Effector memory CD8-positive, alpha-beta T cell (primary cell): ENCODE data around the gene RAPGEF1.

Experiments used
- ATAC-seq: fragments of 150-1000 bp; cut with Tn5 transposase; replicated peaks from 2 replicates; pipeline ENCODE4 v1.10.0; 2021; ENCODE audit warnings: mild to moderate bottlenecking, moderate library complexity
- DNase-seq, 3 experiments: peaks; one replicate each; pipeline ENCODE4 v3.0.0; 2021
- H3K27ac Mint-ChIP-seq, 2 donors: one replicate each; pipeline ENCODE4 v1.8.0; 2022; ENCODE audit warnings: mild to moderate bottlenecking in 2 of 2, mixed read lengths in 2 of 2, moderate library complexity in 2 of 2
- H3K27me3 Mint-ChIP-seq, 2 donors: one replicate each; pipeline ENCODE4 v1.8.0; 2022; ENCODE audit warnings: mixed read lengths in 2 of 2
- H3K36me3 Mint-ChIP-seq: one replicate; pipeline ENCODE4 v1.8.0; 2022; ENCODE audit warnings: mild to moderate bottlenecking, moderate library complexity, mixed read lengths; ENCODE audit not compliant: insufficient read depth
- H3K4me1 Mint-ChIP-seq, 2 donors: one replicate each; pipeline ENCODE4 v1.8.0; 2022; ENCODE audit warnings: low read depth in 2 of 2, mixed read lengths in 2 of 2
- H3K4me3 Mint-ChIP-seq, 2 donors: one replicate each; pipeline ENCODE4 v1.8.0; 2022; ENCODE audit warnings: mild to moderate bottlenecking in 2 of 2, mixed read lengths in 2 of 2, moderate library complexity in 2 of 2
- H3K9me3 Mint-ChIP-seq, 2 donors: one replicate each; pipeline ENCODE4 v1.8.0; 2022; ENCODE audit warnings: mixed read lengths in 2 of 2

Gene RAPGEF1

GRCh38 chr9:131627648-131628458, 112.0 kb downstream of the RAPGEF1 start:
- no peaks in the 10 kb centered on the region for H3K27me3 Mint-ChIP-seq
- ATAC-seq, result peak; percentile 78
- peak overlapping the region; percentile 96 to 97 for H3K27ac Mint-ChIP-seq
- peak; percentile 83 to 88 (median 87) for DNase-seq
- peaks cover 65% of the 10 kb centered on the region for H3K36me3 Mint-ChIP-seq
- peaks cover 51 to 59% of the 10 kb centered on the region in 2 donors for H3K4me1 Mint-ChIP-seq
- peak overlapping the region; percentile 74 to 82 for H3K4me3 Mint-ChIP-seq
- no peaks in the 10 kb centered on the region for H3K9me3 Mint-ChIP-seq

GRCh38 chr9:131627326-131627647, 112.6 kb downstream of the RAPGEF1 start:
- Mint-ChIP-seq H3K27me3 (no peaks in the 10 kb centered on the region), H3K4me3 (peak overlapping the region; percentile 74 to 82), H3K9me3 (no peaks in the 10 kb centered on the region), H3K27ac (peak overlapping the region; percentile 96 to 97), H3K36me3 (peaks cover 63% of the 10 kb centered on the region), H3K4me1 (peaks cover 49 to 58% of the 10 kb centered on the region in 2 donors)
- DNase-seq, result peak in 1 of 3 experiments; percentile 9
- no peak for ATAC-seq

- ATAC-seq, result peak; percentile 11
- Mint-ChIP-seq H3K4me1 (peaks cover 57 to 63% of the 10 kb centered on the region in 2 donors), H3K4me3 (peak overlapping the region; percentile 33 to 76), H3K9me3 (no peaks in the 10 kb centered on the region), H3K36me3 (peaks cover 68% of the 10 kb centered on the region), H3K27ac (peak overlapping the region; percentile 96 to 97), H3K27me3 (no peaks in the 10 kb centered on the region)
- peak in 2 of 3 experiments; percentile 33 to 39 for DNase-seq
Measured at GRCh38 chr9:131625790-131626670, 113.8 kb downstream of the RAPGEF1 start.

DNA sequence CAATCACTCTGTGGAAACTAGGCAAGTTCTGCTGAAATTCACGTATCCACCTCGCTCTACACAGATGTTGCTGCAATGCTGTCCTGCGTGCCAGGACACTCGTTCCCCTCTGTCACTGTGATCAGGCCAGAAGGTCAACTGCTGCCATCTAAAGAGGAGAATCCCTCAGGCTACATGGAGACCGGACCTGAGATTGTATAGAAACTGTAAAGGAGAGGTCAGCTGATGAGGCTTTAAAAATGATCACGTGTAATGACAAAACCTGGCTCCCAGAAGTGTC, 114.4 kb downstream of the RAPGEF1 start:
- Mint-ChIP-seq H3K27me3 (no peaks in the 10 kb centered on the region), H3K4me1 (peaks cover 52 to 61% of the 10 kb centered on the region in 2 donors), H3K36me3 (peaks cover 72% of the 10 kb centered on the region), H3K4me3 (peak overlapping the region; percentile 33 to 76), H3K27ac (peak overlapping the region; percentile 96 to 97), H3K9me3 (no peaks in the 10 kb centered on the region)
- ATAC-seq (no peak), DNase-seq (no peak)

GRCh38 chr9:131624636-131625507, 115.0 kb downstream of the RAPGEF1 start:
- peak overlapping the region in 1 of 2 donors; percentile 52 for H3K4me3 Mint-ChIP-seq
- peak overlapping the region; percentile 96 to 97 for H3K27ac Mint-ChIP-seq
- no peak for ATAC-seq
- H3K36me3 Mint-ChIP-seq, result peaks cover 78% of the 10 kb centered on the region
- no peak for DNase-seq
- no peaks in the 10 kb centered on the region for H3K27me3 Mint-ChIP-seq
- H3K4me1 Mint-ChIP-seq, result peaks cover 48 to 56% of the 10 kb centered on the region in 2 donors
- H3K9me3 Mint-ChIP-seq, result no peaks in the 10 kb centered on the region

- Mint-ChIP-seq H3K27me3 (no peaks in the 10 kb centered on the region), H3K36me3 (peaks cover 76% of the 10 kb centered on the region), H3K9me3 (no peaks in the 10 kb centered on the region), H3K27ac (peak overlapping the region; percentile 96 to 97), H3K4me1 (peaks cover 42 to 52% of the 10 kb centered on the region in 2 donors), H3K4me3 (no peak overlapping the region)
- DNase-seq (no peak), ATAC-seq (no peak)
Measured at GRCh38 chr9:131623655-131624330, 116.1 kb downstream of the RAPGEF1 start.

DNA sequence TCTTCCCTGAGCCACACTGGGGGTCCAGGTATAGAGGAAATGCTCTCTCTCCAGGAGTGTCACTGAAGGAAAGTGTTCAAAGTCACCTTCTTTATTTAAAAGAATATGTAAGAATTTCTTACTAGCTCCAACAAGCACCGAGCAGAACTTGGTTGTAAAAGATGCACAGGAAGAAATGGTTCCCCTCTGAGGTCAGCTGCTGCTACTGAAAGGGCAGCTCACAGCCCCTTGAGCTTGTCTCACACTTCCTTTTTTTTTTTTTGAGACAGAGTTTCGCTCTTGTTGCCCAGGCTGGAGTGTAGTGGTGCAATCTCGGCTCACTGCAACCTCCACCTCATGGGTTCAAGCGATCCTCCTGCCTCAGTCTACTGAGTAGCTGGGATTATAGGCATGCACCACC, 117.4 kb downstream of the RAPGEF1 start:
- Mint-ChIP-seq H3K4me1 (peaks cover 39 to 49% of the 10 kb centered on the region in 2 donors), H3K4me3 (no peak overlapping the region), H3K9me3 (no peaks in the 10 kb centered on the region), H3K36me3 (peaks cover 77% of the 10 kb centered on the region), H3K27ac (peak overlapping the region; percentile 95 to 96), H3K27me3 (no peaks in the 10 kb centered on the region)
- DNase-seq (no peak), ATAC-seq (no peak)

GRCh38 chr9:131621551-131622358, 118.1 kb downstream of the RAPGEF1 start:
- Mint-ChIP-seq H3K4me3 (peak overlapping the region; percentile 65 to 76), H3K36me3 (peaks cover 78% of the 10 kb centered on the region)

GRCh38 chr9:131620764-131621520, 118.9 kb downstream of the RAPGEF1 start:
- Mint-ChIP-seq H3K27ac (peak overlapping the region; percentile 95 to 96), H3K4me3 (peak overlapping the region; percentile 65 to 76), H3K27me3 (no peaks in the 10 kb centered on the region), H3K9me3 (no peaks in the 10 kb centered on the region), H3K36me3 (peaks cover 76% of the 10 kb centered on the region), H3K4me1 (peaks cover 39 to 41% of the 10 kb centered on the region in 2 donors)
- ATAC-seq (no peak), DNase-seq (no peak)

More at GRCh38 chr9:131621551-131622358, 118.1 kb downstream of the RAPGEF1 start:
- Mint-ChIP-seq H3K9me3 (no peaks in the 10 kb centered on the region), H3K27ac (peak overlapping the region; percentile 95 to 96), H3K27me3 (no peaks in the 10 kb centered on the region), H3K4me1 (peaks cover 42 to 45% of the 10 kb centered on the region in 2 donors)
- ATAC-seq, result peak; percentile 59
- DNase-seq, result peak; percentile 17 to 35 (median 30)

- H3K27me3 Mint-ChIP-seq, result no peaks in the 10 kb centered on the region
- no peak for ATAC-seq
- H3K4me1 Mint-ChIP-seq, result peaks cover 32% of the 10 kb centered on the region in 2 donors
- H3K27ac Mint-ChIP-seq, result peak overlapping the region; percentile 28 to 96
- no peak for DNase-seq
- peaks cover 72% of the 10 kb centered on the region for H3K36me3 Mint-ChIP-seq
- H3K4me3 Mint-ChIP-seq, result no peak overlapping the region
- H3K9me3 Mint-ChIP-seq, result no peaks in the 10 kb centered on the region
Measured at GRCh38 chr9:131619680-131620079, 120.2 kb downstream of the RAPGEF1 start.

- DNase-seq, result no peak
- Mint-ChIP-seq H3K27ac (peak overlapping the region; percentile 73 to 91), H3K36me3 (peaks cover 70% of the 10 kb centered on the region), H3K4me3 (peak overlapping the region in 1 of 2 donors; percentile 4), H3K4me1 (peaks cover 28% of the 10 kb centered on the region in 2 donors), H3K9me3 (no peaks in the 10 kb centered on the region), H3K27me3 (no peaks in the 10 kb centered on the region)
- no peak for ATAC-seq
Measured at GRCh38 chr9:131618785-131619184, 121.1 kb downstream of the RAPGEF1 start.
